ENCODE results near the gene KNCN. TPM values are rescaled to one million over a fixed set of nuclear protein-coding genes. Genes with fewer than 3 reads are reported as not detected.

The KNCN gene
- total RNA-seq, 1 donor = not detected

GRCh38 chr1:46558966-46559365, 7.5 kb upstream of the KNCN start:
- Histone ChIP-seq H3K4me1 (ENCODE audit: insufficient read depth, low read length) (no peaks in the 10 kb centered on the region), H3K27ac (ENCODE audit: low read depth, low read length) (no peak overlapping the region), H3K9me3 (ENCODE audit: low read depth, low read length) (no peaks in the 10 kb centered on the region), H4K20me1 (ENCODE audit: insufficient read depth, low read length) (no peaks in the 10 kb centered on the region), H3K79me2 (ENCODE audit: insufficient read depth, low read length) (no peaks in the 10 kb centered on the region), H3K27me3 (ENCODE audit: insufficient read depth, low read length) (no peaks in the 10 kb centered on the region), H2AFZ (ENCODE audit: low read length) (no peak overlapping the region), H3K36me3 (ENCODE audit: insufficient read depth, low read length) (no peaks in the 10 kb centered on the region), H3K4me2 (ENCODE audit: insufficient read depth, low read length) (no peak overlapping the region), H3K4me3 (ENCODE audit: insufficient read depth, low read length) (no peak overlapping the region)
- TF ChIP-seq CTCF (IDR thresholded peaks at IDR 0.05; ENCODE audit: extremely low read depth, low read depth, low read length) = no peak
- no peak for DNase-seq (ENCODE audit: insufficient read length, low spot score, missing footprints)

GRCh38 chr1:46558141-46558963, 6.9 kb upstream of the KNCN start:
- Histone ChIP-seq H3K27me3 (ENCODE audit: insufficient read depth, low read length) (no peaks in the 10 kb centered on the region), H3K4me3 (ENCODE audit: insufficient read depth, low read length) (no peak overlapping the region), H3K4me1 (ENCODE audit: insufficient read depth, low read length) (no peaks in the 10 kb centered on the region), H2AFZ (ENCODE audit: low read length) (no peak overlapping the region), H3K4me2 (ENCODE audit: insufficient read depth, low read length) (no peak overlapping the region), H3K9me3 (ENCODE audit: low read depth, low read length) (no peaks in the 10 kb centered on the region), H4K20me1 (ENCODE audit: insufficient read depth, low read length) (no peaks in the 10 kb centered on the region), H3K79me2 (ENCODE audit: insufficient read depth, low read length) (no peaks in the 10 kb centered on the region), H3K36me3 (ENCODE audit: insufficient read depth, low read length) (no peaks in the 10 kb centered on the region), H3K27ac (ENCODE audit: low read depth, low read length) (no peak overlapping the region)
- DNase-seq (ENCODE audit: insufficient read length, low spot score, missing footprints) = no peak
- no peak for TF ChIP-seq CTCF (IDR thresholded peaks at IDR 0.05; ENCODE audit: extremely low read depth, low read depth, low read length)

- no peaks in the 10 kb centered on the region for H4K20me1 ChIP-seq (ENCODE audit: insufficient read depth, low read length)
- H2AFZ ChIP-seq (ENCODE audit: low read length) = no peak overlapping the region
- H3K27ac ChIP-seq (ENCODE audit: low read depth, low read length) = no peak overlapping the region
- no peak for TF ChIP-seq CTCF (IDR thresholded peaks at IDR 0.05; ENCODE audit: extremely low read depth, low read depth, low read length)
- H3K79me2 ChIP-seq (ENCODE audit: insufficient read depth, low read length) = no peaks in the 10 kb centered on the region
- DNase-seq (ENCODE audit: insufficient read length, low spot score, missing footprints) = no peak
- peaks cover 2% of the 10 kb centered on the region for H3K27me3 ChIP-seq (ENCODE audit: insufficient read depth, low read length)
- H3K36me3 ChIP-seq (ENCODE audit: insufficient read depth, low read length) = no peaks in the 10 kb centered on the region
- H3K9me3 ChIP-seq (ENCODE audit: low read depth, low read length) = no peaks in the 10 kb centered on the region
- H3K4me3 ChIP-seq (ENCODE audit: insufficient read depth, low read length) = no peak overlapping the region
- H3K4me1 ChIP-seq (ENCODE audit: insufficient read depth, low read length) = no peaks in the 10 kb centered on the region
- no peak overlapping the region for H3K4me2 ChIP-seq (ENCODE audit: insufficient read depth, low read length)
Measured at GRCh38 chr1:46557403-46557802, 6.0 kb upstream of the KNCN start.

GRCh38 chr1:46556822-46557221, 5.4 kb upstream of the KNCN start:
- H3K79me2 ChIP-seq (ENCODE audit: insufficient read depth, low read length) = no peaks in the 10 kb centered on the region
- DNase-seq (ENCODE audit: insufficient read length, low spot score, missing footprints) = peak; percentile 94
- H3K27ac ChIP-seq (ENCODE audit: low read depth, low read length) = no peak overlapping the region
- no peak overlapping the region for H3K4me2 ChIP-seq (ENCODE audit: insufficient read depth, low read length)
- H3K9me3 ChIP-seq (ENCODE audit: low read depth, low read length) = no peaks in the 10 kb centered on the region
- no peaks in the 10 kb centered on the region for H3K4me1 ChIP-seq (ENCODE audit: insufficient read depth, low read length)
- no peaks in the 10 kb centered on the region for H4K20me1 ChIP-seq (ENCODE audit: insufficient read depth, low read length)
- H3K4me3 ChIP-seq (ENCODE audit: insufficient read depth, low read length) = no peak overlapping the region
- no peaks in the 10 kb centered on the region for H3K36me3 ChIP-seq (ENCODE audit: insufficient read depth, low read length)
- TF ChIP-seq CTCF (IDR thresholded peaks at IDR 0.05; ENCODE audit: extremely low read depth, low read depth, low read length) = peak; percentile 24
- no peak overlapping the region for H2AFZ ChIP-seq (ENCODE audit: low read length)
- peaks cover 4% of the 10 kb centered on the region for H3K27me3 ChIP-seq (ENCODE audit: insufficient read depth, low read length)
